ENCODE data around the gene ZNF417.
"Not testable (repeated sequence)": the region's sequence is repeated elsewhere in the genome, so short reads cannot be mapped to it uniquely, and the experiment has no call there.

The ZNF417 gene

GRCh38 chr19:57916168-57916995 lies at the start of gene ZNF417:
Gene ZNF417, minus strand, starts transcription at chr19:57916592. Its CDS starts 181 bp downstream, at chr19:57916411.
- not testable (repeated sequence) for H3K9me3 Mint-ChIP-seq
- Mint-ChIP-seq H3K4me3 (peak within 1 kb of the TSS; percentile 99), H3K27ac (peak within 1 kb of the TSS; percentile 98)

GRCh38 chr19:57964761-57965160 lies 48.4 kb upstream of the ZNF417 start:
- Mint-ChIP-seq H3K9me3 (peaks cover 14% of the 10 kb centered on the region), H3K4me1 (no peaks in the 10 kb centered on the region), H3K27ac (no peak overlapping the region), H3K36me3 (peaks cover 28% of the 10 kb centered on the region), H3K4me3 (no peak overlapping the region), H3K27me3 (no peaks in the 10 kb centered on the region)
- DNase-seq (ENCODE audit: low spot score in 2 of 2): no peak
- ATAC-seq (ENCODE audit: low read depth): no peak

More at GRCh38 chr19:57916168-57916995, at the start of gene ZNF417:
- H3K4me1 Mint-ChIP-seq: peaks cover 29% of the 10 kb centered on the region
- H3K27me3 Mint-ChIP-seq: not testable (repeated sequence)
- DNase-seq (ENCODE audit: low spot score in 2 of 2) (peak; percentile 77 to 79), ATAC-seq (ENCODE audit: low read depth) (peak; percentile 97)
- H3K36me3 Mint-ChIP-seq: peaks cover 34% of the 10 kb centered on the region

- Mint-ChIP-seq H3K9me3 (peaks cover 10% of the 10 kb centered on the region), H3K27me3 (no peaks in the 10 kb centered on the region), H3K27ac (no peak overlapping the region), H3K36me3 (peaks cover 26% of the 10 kb centered on the region), H3K4me3 (no peak overlapping the region), H3K4me1 (no peaks in the 10 kb centered on the region)
- ATAC-seq (ENCODE audit: low read depth): no peak
- DNase-seq (ENCODE audit: low spot score in 2 of 2): no peak
Observed at GRCh38 chr19:57961785-57962184, 45.4 kb upstream of the ZNF417 start.

GRCh38 chr19:57954996-57955395 lies 38.6 kb upstream of the ZNF417 start:
- Mint-ChIP-seq H3K36me3 (peaks cover 15% of the 10 kb centered on the region), H3K4me3 (no peak overlapping the region), H3K9me3 (peaks cover 12% of the 10 kb centered on the region), H3K27ac (no peak overlapping the region), H3K27me3 (peaks cover 4% of the 10 kb centered on the region), H3K4me1 (no peaks in the 10 kb centered on the region)
- DNase-seq (ENCODE audit: low spot score in 2 of 2): no peak
- no peak for ATAC-seq (ENCODE audit: low read depth)

GRCh38 chr19:57949702-57950101 lies 33.3 kb upstream of the ZNF417 start:
- Mint-ChIP-seq H3K4me3 (no peak overlapping the region), H3K27me3 (peaks cover 4% of the 10 kb centered on the region), H3K36me3 (peaks cover 15% of the 10 kb centered on the region), H3K9me3 (peaks cover 16% of the 10 kb centered on the region), H3K4me1 (peaks cover 15% of the 10 kb centered on the region), H3K27ac (no peak overlapping the region)
- DNase-seq (ENCODE audit: low spot score in 2 of 2): no peak
- ATAC-seq (ENCODE audit: low read depth): no peak

- ATAC-seq (ENCODE audit: low read depth): no peak
- Mint-ChIP-seq H3K4me1 (peaks cover 15% of the 10 kb centered on the region), H3K27me3 (peaks cover 1% of the 10 kb centered on the region), H3K4me3 (no peak overlapping the region), H3K9me3 (peaks cover 16% of the 10 kb centered on the region), H3K27ac (no peak overlapping the region), H3K36me3 (peaks cover 18% of the 10 kb centered on the region)
- no peak for DNase-seq (ENCODE audit: low spot score in 2 of 2)
Observed at GRCh38 chr19:57949296-57949695, 32.9 kb upstream of the ZNF417 start.

GRCh38 chr19:57947419-57948134 lies 31.2 kb upstream of the ZNF417 start, which contains the start of gene ZNF256:
Gene ZNF256, minus strand, starts transcription at chr19:57947706. Its CDS starts 232 bp downstream, at chr19:57947474.
- Mint-ChIP-seq H3K27ac (peak within 1 kb of the TSS; percentile 93), H3K9me3 (peaks cover 27% of the 10 kb centered on the region), H3K27me3 (no peaks in the 10 kb centered on the region), H3K4me1 (peaks cover 15% of the 10 kb centered on the region), H3K4me3 (peak within 1 kb of the TSS; percentile 97), H3K36me3 (peaks cover 35% of the 10 kb centered on the region)
- ATAC-seq (ENCODE audit: low read depth) (peak; percentile 95), DNase-seq (ENCODE audit: low spot score in 2 of 2) (peak; percentile 75 to 85)

- Mint-ChIP-seq H3K36me3 (peaks cover 40% of the 10 kb centered on the region), H3K9me3 (peaks cover 30% of the 10 kb centered on the region), H3K4me3 (peak overlapping the region; percentile 97), H3K4me1 (peaks cover 15% of the 10 kb centered on the region), H3K27me3 (no peaks in the 10 kb centered on the region), H3K27ac (peak overlapping the region; percentile 93)
- peak; percentile 2 for ATAC-seq (ENCODE audit: low read depth)
- peak in 1 of 2 donors; percentile 16 for DNase-seq (ENCODE audit: low spot score in 2 of 2)
Observed at GRCh38 chr19:57947088-57947418, 30.7 kb upstream of the ZNF417 start.

- H3K9me3 Mint-ChIP-seq: peaks cover 30% of the 10 kb centered on the region
Observed at GRCh38 chr19:57946316-57946715, 29.9 kb upstream of the ZNF417 start.

GRCh38 chr19:57941593-57941992 lies 25.2 kb upstream of the ZNF417 start:
- H3K27me3 Mint-ChIP-seq: no peaks in the 10 kb centered on the region
- H3K4me1 Mint-ChIP-seq: peaks cover 10% of the 10 kb centered on the region

More at GRCh38 chr19:57946316-57946715, 29.9 kb upstream of the ZNF417 start:
- Mint-ChIP-seq H3K27me3 (no peaks in the 10 kb centered on the region), H3K27ac (peak overlapping the region; percentile 3), H3K36me3 (peaks cover 48% of the 10 kb centered on the region), H3K4me3 (peak overlapping the region; percentile 97), H3K4me1 (peaks cover 15% of the 10 kb centered on the region)
- ATAC-seq (ENCODE audit: low read depth): no peak
- DNase-seq (ENCODE audit: low spot score in 2 of 2): no peak

GRCh38 chr19:57935731-57936130 lies 19.3 kb upstream of the ZNF417 start:
- DNase-seq (ENCODE audit: low spot score in 2 of 2): no peak
- H3K27me3 Mint-ChIP-seq: no peaks in the 10 kb centered on the region
- peaks cover 11% of the 10 kb centered on the region for H3K4me1 Mint-ChIP-seq
- peaks cover 47% of the 10 kb centered on the region for H3K36me3 Mint-ChIP-seq
- H3K9me3 Mint-ChIP-seq: peaks cover 12% of the 10 kb centered on the region
- ATAC-seq (ENCODE audit: low read depth): no peak
- H3K27ac Mint-ChIP-seq: no peak overlapping the region
- no peak overlapping the region for H3K4me3 Mint-ChIP-seq

More at GRCh38 chr19:57941593-57941992, 25.2 kb upstream of the ZNF417 start:
- ATAC-seq (ENCODE audit: low read depth): no peak
- Mint-ChIP-seq H3K9me3 (peaks cover 34% of the 10 kb centered on the region), H3K27ac (no peak overlapping the region), H3K36me3 (peaks cover 66% of the 10 kb centered on the region), H3K4me3 (no peak overlapping the region)
- no peak for DNase-seq (ENCODE audit: low spot score in 2 of 2)

- Mint-ChIP-seq H3K36me3 (peaks cover 49% of the 10 kb centered on the region), H3K4me3 (peak within 1 kb of the TSS; percentile 96), H3K9me3 (peaks cover 11% of the 10 kb centered on the region), H3K27me3 (no peaks in the 10 kb centered on the region), H3K4me1 (peaks cover 11% of the 10 kb centered on the region), H3K27ac (peak within 1 kb of the TSS; percentile 94)
- ATAC-seq (ENCODE audit: low read depth) (peak; percentile 100), DNase-seq (ENCODE audit: low spot score in 2 of 2) (peak; percentile 51 to 57)
Observed at GRCh38 chr19:57934820-57935665, 18.7 kb upstream of the ZNF417 start, which contains the start of gene ZNF418. Gene ZNF418, minus strand, starts transcription at chr19:57935402. Its CDS starts 1,580 bp downstream, at chr19:57933822.

- DNase-seq (ENCODE audit: low spot score in 2 of 2): no peak
- peaks cover 13% of the 10 kb centered on the region for H3K9me3 Mint-ChIP-seq
- H3K4me3 Mint-ChIP-seq: no peak overlapping the region
- no peak for ATAC-seq (ENCODE audit: low read depth)
- H3K27me3 Mint-ChIP-seq: no peaks in the 10 kb centered on the region
- H3K4me1 Mint-ChIP-seq: no peaks in the 10 kb centered on the region
- H3K36me3 Mint-ChIP-seq: peaks cover 54% of the 10 kb centered on the region
- H3K27ac Mint-ChIP-seq: no peak overlapping the region
Observed at GRCh38 chr19:57927587-57927986, 11.2 kb upstream of the ZNF417 start.

Measured in memory B cell (primary cell).